ENCODE measurements around the gene UNC5B. TPM values are rescaled to one million over a fixed set of nuclear protein-coding genes. Genes with fewer than 3 reads are reported as not detected.

The UNC5B gene
- total RNA-seq, 1 donor from 2014 or later = 26.9 TPM

GRCh38 chr10:71244431-71245419, 32.4 kb downstream of the UNC5B start:
- TF ChIP-seq CTCF (IDR thresholded peaks at IDR 0.05; ENCODE audit: insufficient read depth, low read length, poor library complexity, severe bottlenecking) = no peak
- Histone ChIP-seq H3K27me3 (ENCODE audit: control insufficient read depth, insufficient read depth, low read length) (peaks cover 7% of the 10 kb centered on the region), H3K4me3 (ENCODE audit: low read depth, low read length) (no peak overlapping the region), H3K36me3 (ENCODE audit: control insufficient read depth, insufficient read depth, low read length) (no peaks in the 10 kb centered on the region)
- DNase-seq (ENCODE audit: low read depth) = no peak

- no peak for DNase-seq (ENCODE audit: low read depth)
- Histone ChIP-seq H3K36me3 (ENCODE audit: control insufficient read depth, insufficient read depth, low read length) (no peaks in the 10 kb centered on the region), H3K27me3 (ENCODE audit: control insufficient read depth, insufficient read depth, low read length) (peaks cover 7% of the 10 kb centered on the region), H3K4me3 (ENCODE audit: low read depth, low read length) (no peak overlapping the region)
- no peak for TF ChIP-seq CTCF (IDR thresholded peaks at IDR 0.05; ENCODE audit: insufficient read depth, low read length, poor library complexity, severe bottlenecking)
Observed at GRCh38 chr10:71245420-71246325, 33.3 kb downstream of the UNC5B start.

- Histone ChIP-seq H3K36me3 (ENCODE audit: control insufficient read depth, insufficient read depth, low read length) (no peaks in the 10 kb centered on the region), H3K4me3 (ENCODE audit: low read depth, low read length) (no peak overlapping the region), H3K27me3 (ENCODE audit: control insufficient read depth, insufficient read depth, low read length) (peaks cover 7% of the 10 kb centered on the region)
- TF ChIP-seq CTCF (IDR thresholded peaks at IDR 0.05; ENCODE audit: insufficient read depth, low read length, poor library complexity, severe bottlenecking) = no peak
- no peak for DNase-seq (ENCODE audit: low read depth)
Observed at GRCh38 chr10:71246591-71247413, 34.4 kb downstream of the UNC5B start.

GRCh38 chr10:71247414-71247705, 35.0 kb downstream of the UNC5B start:
- no peak for TF ChIP-seq CTCF (IDR thresholded peaks at IDR 0.05; ENCODE audit: insufficient read depth, low read length, poor library complexity, severe bottlenecking)
- peaks cover 7% of the 10 kb centered on the region for H3K27me3 ChIP-seq (ENCODE audit: control insufficient read depth, insufficient read depth, low read length)
- no peak for DNase-seq (ENCODE audit: low read depth)
- no peaks in the 10 kb centered on the region for H3K36me3 ChIP-seq (ENCODE audit: control insufficient read depth, insufficient read depth, low read length)
- H3K4me3 ChIP-seq (ENCODE audit: low read depth, low read length) = no peak overlapping the region

- Histone ChIP-seq H3K4me3 (ENCODE audit: low read depth, low read length) (no peak overlapping the region), H3K36me3 (ENCODE audit: control insufficient read depth, insufficient read depth, low read length) (no peaks in the 10 kb centered on the region), H3K27me3 (ENCODE audit: control insufficient read depth, insufficient read depth, low read length) (peaks cover 7% of the 10 kb centered on the region)
- no peak for DNase-seq (ENCODE audit: low read depth)
- TF ChIP-seq CTCF (IDR thresholded peaks at IDR 0.05; ENCODE audit: insufficient read depth, low read length, poor library complexity, severe bottlenecking) = no peak
Observed at GRCh38 chr10:71247804-71248203, 35.4 kb downstream of the UNC5B start.

Data from kidney epithelial cell (primary cell).